GM18867 (cell line): ENCODE data around the gene SLAMF7.
"Not testable (repeated sequence)": the region's sequence is repeated elsewhere in the genome, so short reads cannot be mapped to it uniquely, and the experiment has no call there.

Experiments used
- ATAC-seq: cut with Tn5 transposase; IDR thresholded peaks from one replicate; pipeline ENCODE4 v1.9.1; 2021; ENCODE audit warnings: mild to moderate bottlenecking, moderate library complexity; ENCODE audit not compliant: unreplicated experiment

The SLAMF7 gene

GRCh38 chr1:160739098-160739511, at the start of gene SLAMF7:
SLAMF7 (plus strand) TSS chr1:160739247; CDS start chr1:160739302, 55 bp downstream.
- ATAC-seq = peak; percentile 66

- not testable (repeated sequence) for ATAC-seq
These were observed 46.7 kb upstream of the SLAMF7 start for GRCh38 chr1:160692390-160692789.

- ATAC-seq = no peak
These were observed 36.9 kb upstream of the SLAMF7 start for GRCh38 chr1:160702100-160702499.

GRCh38 chr1:160704250-160704649, 34.8 kb upstream of the SLAMF7 start:
- no peak for ATAC-seq

GRCh38 chr1:160705212-160705621, 33.8 kb upstream of the SLAMF7 start:
- ATAC-seq = not testable (repeated sequence)

- ATAC-seq = no peak
These were observed 33.3 kb upstream of the SLAMF7 start for GRCh38 chr1:160705742-160706141.

- ATAC-seq = no peak
These were observed 32.4 kb upstream of the SLAMF7 start for GRCh38 chr1:160706526-160707235.

GRCh38 chr1:160707236-160708064, 31.6 kb upstream of the SLAMF7 start:
- ATAC-seq = no peak

GRCh38 chr1:160708118-160708517, 30.9 kb upstream of the SLAMF7 start:
- ATAC-seq = no peak

GRCh38 chr1:160708801-160709200, 30.2 kb upstream of the SLAMF7 start:
- ATAC-seq = peak; percentile 19

- no peak for ATAC-seq
These were observed 29.3 kb upstream of the SLAMF7 start for GRCh38 chr1:160709715-160710114.

GRCh38 chr1:160710517-160711252, 28.4 kb upstream of the SLAMF7 start:
- ATAC-seq = no peak

GRCh38 chr1:160711276-160711601, 27.8 kb upstream of the SLAMF7 start:
- ATAC-seq = no peak

GRCh38 chr1:160711602-160712311, 27.3 kb upstream of the SLAMF7 start, which contains the start of gene CD48:
CD48 (minus strand) TSS chr1:160711822; CDS start chr1:160711763, 59 bp downstream.
- peak; percentile 40 for ATAC-seq

- ATAC-seq = peak; percentile 37
These were observed 26.4 kb upstream of the SLAMF7 start for GRCh38 chr1:160712525-160713080.

- ATAC-seq = no peak
These were observed 25.9 kb upstream of the SLAMF7 start for GRCh38 chr1:160713161-160713560.

GRCh38 chr1:160714034-160714648, 24.9 kb upstream of the SLAMF7 start:
- not testable (repeated sequence) for ATAC-seq

GRCh38 chr1:160716013-160716412, 23.0 kb upstream of the SLAMF7 start:
- no peak for ATAC-seq

- ATAC-seq = no peak
These were observed 21.7 kb upstream of the SLAMF7 start for GRCh38 chr1:160717306-160717705.

- no peak for ATAC-seq
These were observed 20.8 kb upstream of the SLAMF7 start for GRCh38 chr1:160718210-160718609.
